K562 (cell line): ENCODE measurements around the gene TXK. TPM values are rescaled to one million over a fixed set of nuclear protein-coding genes. Genes with fewer than 3 reads are reported as not detected.

Experiments
- AFF1 ChIP-seq, 2 experiments: fragments of 450-650 bp; IDR thresholded peaks; 2 replicates each; pipeline ENCODE4 v1.6.1; 2018; ENCODE audit warnings: mild to moderate bottlenecking in 2 of 2, low read depth in 1 of 2; ENCODE audit not compliant: partially characterized antibody in 2 of 2
- ARID1B ChIP-seq: fragments of 450-650 bp; IDR thresholded peaks from 2 replicates; pipeline ENCODE4 v1.6.1; 2016; ENCODE audit warnings: antibody characterized with exemption, mild to moderate bottlenecking, inconsistent platforms
- DMBX1 ChIP-seq: fragments of 250-450 bp; sonication (Bioruptor Pico); IDR thresholded peaks from 2 replicates; pipeline ENCODE4 v1.8.0; 2022; ENCODE audit warnings: inconsistent platforms, mild to moderate bottlenecking, moderate library complexity, borderline replicate concordance
- FOSL1 ChIP-seq: fragments of 200-800 bp; sonication (Bioruptor generic); conservative IDR thresholded peaks from 2 replicates; pipeline ENCODE4 v1.6.1; 2016; ENCODE audit warnings: missing genetic modification characterization, missing compliant biosample characterization
- GABPB2 ChIP-seq: fragments of 250-450 bp; sonication (Bioruptor Pico); conservative IDR thresholded peaks from 2 replicates; pipeline ENCODE4 v1.5.1; 2021; ENCODE audit warnings: mild to moderate bottlenecking
- GATAD2A ChIP-seq: fragments of 450-650 bp; IDR thresholded peaks from 2 replicates; pipeline ENCODE4 v1.6.1; 2017
- ID3 ChIP-seq, 2 experiments: fragments of 250-450 bp in 1 of 2; fragments of 450-650 bp in 1 of 2; sonication (Bioruptor Pico) in 1 of 2; IDR thresholded peaks; 2 replicates each; pipeline versions ENCODE4 v1.6.1 to v1.8.0; 2016 to 2021; ENCODE audit warnings: mild to moderate bottlenecking in 2 of 2, moderate library complexity in 2 of 2, missing compliant biosample characterization in 1 of 2, missing genetic modification characterization in 1 of 2
- IRF2 ChIP-seq: sonication (generic); formaldehyde crosslinking; IDR thresholded peaks from 2 replicates; pipeline ENCODE4 v1.8.1; 2022; ENCODE audit warnings: mild to moderate bottlenecking, missing genetic modification reagents
- KDM5B ChIP-seq: fragments of 200-600 bp; sonication (generic); IDR thresholded peaks from 2 replicates; pipeline ENCODE4 v1.6.1; 2012; ENCODE audit warnings: low read depth, mild to moderate bottlenecking, moderate library complexity, low read length, control low read depth, inconsistent platforms; ENCODE audit not compliant: insufficient replicate concordance
- MAFF ChIP-seq: IDR thresholded peaks from 2 replicates; pipeline ENCODE4 v1.6.1; 2012; ENCODE audit warnings: low read length, improper control_type of control experiment
- MAZ ChIP-seq, 2 experiments: fragments of 450-650 bp in 1 of 2; sonication (generic) in 1 of 2; formaldehyde crosslinking; IDR thresholded peaks in 1 of 2; conservative IDR thresholded peaks in 1 of 2; 2 replicates each; pipeline versions ENCODE4 v1.4.0 to v1.5.0; 2020; ENCODE audit warnings: mild to moderate bottlenecking in 1 of 2, missing genetic modification reagents in 1 of 2
- NFATC3 ChIP-seq: fragments of 450-650 bp; IDR thresholded peaks from 2 replicates; pipeline ENCODE4 v1.6.1; 2017; ENCODE audit warnings: mild to moderate bottlenecking
- NR1H2 ChIP-seq: sonication (generic); formaldehyde crosslinking; IDR thresholded peaks from 2 replicates; pipeline ENCODE4 v1.4.0; 2020; ENCODE audit warnings: mild to moderate bottlenecking, missing genetic modification reagents
- PHF20 ChIP-seq: fragments of 450-650 bp; IDR thresholded peaks from 2 replicates; pipeline ENCODE4 v1.6.1; 2018; ENCODE audit not compliant: partially characterized antibody
- RBM39 ChIP-seq: fragments of 200-400 bp; formaldehyde crosslinking; optimal IDR thresholded peaks from 2 replicates; pipeline ENCODE3; 2018; ENCODE audit warnings: low read depth, low read length
- RNF2 ChIP-seq: sonication (generic); IDR thresholded peaks from 2 replicates; pipeline ENCODE4 v1.6.1; 2016
- ZNF175 ChIP-seq: fragments of 200-800 bp; sonication (Bioruptor generic); IDR thresholded peaks from 2 replicates; pipeline ENCODE4 v1.6.1; 2016; ENCODE audit warnings: low read depth, mild to moderate bottlenecking, missing genetic modification characterization, missing compliant biosample characterization
- ZNF24 ChIP-seq: fragments of 450-650 bp; IDR thresholded peaks from 2 replicates; pipeline ENCODE4 v1.6.1; 2016
- ZNF316 ChIP-seq: fragments of 450-650 bp; IDR thresholded peaks from 2 replicates; pipeline ENCODE4 v1.6.1; 2016
- ZNF589 ChIP-seq: fragments of 200-800 bp; sonication (Bioruptor generic); IDR thresholded peaks from 2 replicates; pipeline ENCODE4 v1.6.1; 2016; ENCODE audit warnings: low read depth, missing genetic modification characterization, missing compliant biosample characterization
- polyA plus RNA-seq, 8 experiments: library from polyadenylated mRNA; depleted of rRNA in 4 of 8; stranded (reverse) in 5 of 8; unstranded in 3 of 8; fragments of >200 nt; fragmentation: Nextera tagmentation in 2 of 8; fragmentation: Illumina TruSeq in 1 of 8; extraction: Ambion mirVana in 2 of 8; extraction: Trizol in 1 of 8; gene quantifications; 2 replicates each; pipeline versions ENCODE4 v1.2.1 to v1.2.3, GENCODE V29; 2011 to 2014; ENCODE audit warnings: inconsistent platforms in 1 of 8, missing spikeins in 1 of 8
- total RNA-seq, 7 experiments: library from RNA; depleted of rRNA in 6 of 7; stranded (reverse); fragments of >200 nt in 6 of 7; fragmentation: Illumina TruSeq in 2 of 7; extraction: Trizol in 2 of 7; gene quantifications; 2 replicates each; pipeline versions ENCODE4 v1.2.1 to v1.2.3, GENCODE V29; 2011 to 2021; ENCODE audit warnings: low replicate concordance in 1 of 7
- TF ChIP-seq, protein P1 (sequence below): fragments of 250-450 bp; sonication (Bioruptor Pico); IDR thresholded peaks from 2 replicates; pipeline ENCODE4 v1.5.0; 2021; ENCODE audit warnings: mild to moderate bottlenecking, borderline replicate concordance

TXK gene
- total and polyA plus RNA-seq, 9 of the 15 experiments (the other 6 are each of a cell fraction or from before 2014, with no cell fraction given), result 0.24 to 1.1 (median 0.45) TPM; not detected in 1

GRCh38 chr4:48173056-48173991, 39.3 kb upstream of the TXK start (continued):
- TF ChIP-seq AFF1 (IDR thresholded peaks at IDR 0.05; ENCODE audit: low read depth in 1 of 2, partially characterized antibody in 2 of 2), result peak in 1 of 2 experiments; percentile 60
- TF ChIP-seq MAZ (CRISPR knock-in tag; conservative IDR thresholded peaks at IDR 0.05 in 1 of 2, IDR thresholded peaks at IDR 0.05 in 1 of 2), result 0 out of 4 replicates have a peak, but pooled peaks of 1 of the 2 experiments have one; percentile 20
- peak; percentile 92 for TF ChIP-seq ZNF316
- TF ChIP-seq ZNF175 (CRISPR knock-in tag), result 0 out of 2 replicates have a peak, but pooled peaks have one; percentile 41
- TF ChIP-seq ZNF24, result 0 out of 2 replicates have a peak, but pooled peaks have one; percentile 31
- TF ChIP-seq ID3 (CRISPR knock-in tag; IDR thresholded peaks at IDR 0.05), result no peak
- 0 out of 2 replicates have a peak, but pooled peaks have one; percentile 47 for TF ChIP-seq ID3 (tag; IDR thresholded peaks at IDR 0.05)
- no peak for TF ChIP-seq GABPB2
- peak; percentile 81 for TF ChIP-seq FOSL1 (tag)
- TF ChIP-seq ARID1B, result peak; percentile 57
- TF ChIP-seq PHF20, result no peak
- no peak for TF ChIP-seq NFATC3
- TF ChIP-seq RBM39, result no peak
- TF ChIP-seq ZNF589 (CRISPR knock-in tag), result no peak
- TF ChIP-seq GATAD2A, result 0 out of 2 replicates have a peak, but pooled peaks have one; percentile 7
- TF ChIP-seq, protein P1, sequence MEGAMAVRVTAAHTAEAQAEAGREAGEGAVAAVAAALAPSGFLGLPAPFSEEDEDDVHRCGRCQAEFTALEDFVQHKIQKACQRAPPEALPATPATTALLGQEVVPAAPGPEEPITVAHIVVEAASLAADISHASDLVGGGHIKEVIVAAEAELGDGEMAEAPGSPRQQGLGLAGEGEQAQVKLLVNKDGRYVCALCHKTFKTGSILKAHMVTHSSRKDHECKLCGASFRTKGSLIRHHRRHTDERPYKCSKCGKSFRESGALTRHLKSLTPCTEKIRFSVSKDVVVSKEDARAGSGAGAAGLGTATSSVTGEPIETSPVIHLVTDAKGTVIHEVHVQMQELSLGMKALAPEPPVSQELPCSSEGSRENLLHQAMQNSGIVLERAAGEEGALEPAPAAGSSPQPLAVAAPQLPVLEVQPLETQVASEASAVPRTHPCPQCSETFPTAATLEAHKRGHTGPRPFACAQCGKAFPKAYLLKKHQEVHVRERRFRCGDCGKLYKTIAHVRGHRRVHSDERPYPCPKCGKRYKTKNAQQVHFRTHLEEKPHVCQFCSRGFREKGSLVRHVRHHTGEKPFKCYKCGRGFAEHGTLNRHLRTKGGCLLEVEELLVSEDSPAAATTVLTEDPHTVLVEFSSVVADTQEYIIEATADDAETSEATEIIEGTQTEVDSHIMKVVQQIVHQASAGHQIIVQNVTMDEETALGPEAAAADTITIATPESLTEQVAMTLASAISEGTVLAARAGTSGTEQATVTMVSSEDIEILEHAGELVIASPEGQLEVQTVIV (CRISPR knock-in tag), result no peak
- TF ChIP-seq NR1H2, result no peak
- TF ChIP-seq RNF2, result no peak
- peak; percentile 36 for TF ChIP-seq KDM5B
- TF ChIP-seq IRF2, result no peak
- TF ChIP-seq MAFF, result peak; percentile 91
- TF ChIP-seq DMBX1, result no peak
